GM18868 (cell line): ENCODE data around the gene DOLPP1.

Experiments used
- ATAC-seq: cut with Tn5 transposase; IDR thresholded peaks from one replicate; pipeline ENCODE4 v1.9.1; 2021; ENCODE audit warnings: mild to moderate bottlenecking, moderate library complexity; ENCODE audit not compliant: unreplicated experiment

Gene DOLPP1

DNA sequence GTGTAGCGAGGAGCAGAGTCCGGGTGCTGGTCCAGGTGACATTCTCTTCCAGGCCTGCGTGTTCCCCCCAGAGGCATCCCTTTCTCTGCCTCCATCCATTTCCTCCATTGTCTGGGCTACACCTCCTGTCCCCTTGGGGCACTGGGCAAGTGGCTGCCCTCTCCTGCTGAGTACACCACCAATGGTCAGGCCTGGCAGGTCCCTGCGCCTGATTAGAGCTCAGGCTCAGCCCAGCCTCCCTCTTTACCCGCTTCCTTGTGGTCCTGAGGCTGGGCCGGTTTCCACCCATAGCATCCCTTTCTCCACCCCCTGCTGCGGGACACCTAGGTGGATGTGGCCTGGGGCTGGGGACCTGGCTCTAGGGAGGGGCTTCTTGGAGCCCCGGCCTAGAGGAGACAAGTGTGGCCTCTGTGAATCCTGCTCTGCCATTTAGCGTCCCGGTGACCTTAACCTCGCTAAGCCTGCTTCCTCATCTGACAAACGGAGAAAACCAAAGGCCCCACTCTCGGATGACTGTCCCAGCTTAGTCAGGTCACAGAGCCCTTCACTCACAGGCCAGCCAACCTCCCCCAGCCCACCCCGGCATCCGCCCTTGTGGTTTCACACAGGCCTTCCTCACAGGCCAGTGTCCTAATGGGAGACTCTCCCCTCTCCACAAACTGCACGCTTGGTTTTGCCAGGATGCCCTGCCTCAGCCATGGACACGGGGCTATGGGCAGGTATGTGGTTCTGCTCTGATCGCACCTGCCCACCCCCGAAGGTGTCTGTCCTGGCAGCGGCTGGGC is 12.9 kb downstream of the DOLPP1 start:
- no peak for ATAC-seq

DNA sequence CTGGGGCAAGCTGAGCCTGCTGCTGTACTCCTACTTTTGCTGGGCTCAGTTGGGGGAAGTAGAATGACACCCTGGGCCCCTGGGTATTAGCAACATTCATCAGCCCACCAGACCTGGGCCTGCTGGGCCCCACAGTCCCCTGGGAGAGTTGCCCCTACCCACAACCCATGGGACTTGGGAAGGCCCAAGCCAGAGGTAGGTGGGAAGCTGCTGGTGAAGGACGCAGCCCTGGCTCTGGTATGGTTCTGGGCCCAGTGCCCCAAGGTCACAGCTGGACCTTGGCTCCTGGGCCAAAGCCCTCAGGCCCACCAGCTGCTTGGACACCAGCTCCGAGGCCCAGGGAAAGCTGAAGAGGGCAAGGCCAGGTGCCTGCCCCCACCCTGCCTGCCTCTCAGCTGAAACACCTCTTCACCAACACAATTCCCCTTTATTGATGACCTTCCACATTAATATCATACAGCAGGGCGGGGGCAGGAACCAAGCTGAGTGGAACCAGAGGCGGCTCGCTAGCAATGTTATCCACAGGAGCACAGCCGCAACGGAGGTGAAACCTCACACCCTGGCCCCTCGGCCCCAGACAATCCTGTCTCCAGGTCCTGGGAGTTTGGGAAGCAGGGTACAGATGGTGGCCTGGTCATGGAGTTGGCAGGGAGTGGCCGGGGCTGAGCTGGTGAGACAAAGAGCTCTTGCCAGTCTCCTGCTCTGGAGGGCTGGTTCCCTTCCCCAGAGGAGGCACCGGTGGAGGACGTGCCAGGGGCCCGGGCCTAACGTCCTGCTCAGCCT is 13.7 kb downstream of the DOLPP1 start:
- no peak for ATAC-seq

DNA sequence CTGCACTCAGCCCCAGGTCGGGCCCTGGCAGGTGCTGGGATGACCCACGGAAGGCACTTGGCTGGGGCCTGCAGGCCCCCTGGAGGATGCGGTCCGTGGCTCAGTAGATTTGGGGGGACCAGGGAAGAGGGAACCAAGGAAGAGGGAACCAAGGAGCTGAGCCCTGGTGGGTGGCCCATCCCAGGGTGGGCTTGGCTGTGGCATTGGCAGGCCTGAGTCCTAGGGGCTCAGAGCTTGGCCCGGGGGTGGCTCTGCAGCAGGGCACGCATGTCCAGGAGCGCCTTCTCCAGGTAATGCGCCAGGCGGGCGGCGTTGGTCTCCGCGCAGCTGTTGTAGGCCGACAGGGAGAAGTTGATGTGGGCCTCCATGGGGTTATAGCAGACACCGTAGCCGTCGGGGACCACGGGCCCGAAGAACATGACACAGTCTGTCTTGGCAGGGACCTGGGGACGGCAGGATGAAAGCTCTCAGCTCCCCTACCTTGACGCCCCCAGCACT is 14.3 kb downstream of the DOLPP1 start:
- ATAC-seq: no peak

DNA sequence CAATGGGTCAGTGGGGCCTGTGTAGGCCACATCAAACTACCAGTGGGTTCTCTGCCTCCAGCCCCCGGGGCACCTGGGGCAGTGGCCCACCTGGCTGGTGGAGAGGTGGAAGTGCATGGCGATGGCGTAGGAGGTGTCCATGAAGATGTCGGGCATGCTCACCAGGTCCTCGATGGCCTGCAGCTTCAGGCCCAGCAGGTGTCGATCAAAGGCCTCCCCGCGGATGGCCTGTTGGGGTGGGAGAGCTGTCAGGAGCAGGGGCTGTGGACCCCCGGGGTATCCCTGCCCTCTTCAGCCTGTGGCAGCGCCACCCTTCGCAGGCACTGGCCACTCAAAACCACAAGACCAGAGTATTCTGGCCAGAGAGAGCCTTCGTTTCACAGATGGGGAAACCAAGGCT is 15.0 kb downstream of the DOLPP1 start:
- no peak for ATAC-seq

DNA sequence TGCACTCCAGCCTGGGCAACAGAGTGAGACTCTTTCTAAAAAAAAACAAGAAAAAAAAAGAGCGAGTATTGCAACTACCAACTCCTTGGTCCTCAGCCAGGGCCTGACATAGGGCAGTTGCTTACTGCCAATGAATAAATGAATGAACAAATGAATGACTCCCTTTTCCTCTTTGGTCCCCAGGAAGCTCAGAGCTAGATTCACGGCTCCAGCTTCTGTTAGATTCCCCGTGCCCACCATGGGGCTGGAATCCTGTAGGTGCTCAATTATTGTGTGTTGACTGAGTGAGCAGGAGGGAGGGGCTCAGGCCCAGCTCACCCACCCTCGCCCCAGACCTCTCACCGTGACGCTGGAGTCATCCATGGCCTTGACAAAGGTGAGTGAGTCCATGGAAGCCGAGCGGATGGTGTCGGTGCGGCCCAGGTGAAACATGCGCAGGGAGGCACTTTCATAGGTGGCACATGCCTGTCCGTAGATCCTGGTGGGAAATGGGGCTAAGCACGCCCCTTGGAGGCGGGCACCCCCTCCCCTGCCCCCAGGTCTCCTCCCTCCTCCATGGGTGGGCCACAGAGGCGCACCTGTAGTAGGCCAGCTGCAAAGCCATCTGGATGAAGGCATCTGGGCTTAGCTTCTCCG is 16.9 kb downstream of the DOLPP1 start:
- no peak for ATAC-seq

DNA sequence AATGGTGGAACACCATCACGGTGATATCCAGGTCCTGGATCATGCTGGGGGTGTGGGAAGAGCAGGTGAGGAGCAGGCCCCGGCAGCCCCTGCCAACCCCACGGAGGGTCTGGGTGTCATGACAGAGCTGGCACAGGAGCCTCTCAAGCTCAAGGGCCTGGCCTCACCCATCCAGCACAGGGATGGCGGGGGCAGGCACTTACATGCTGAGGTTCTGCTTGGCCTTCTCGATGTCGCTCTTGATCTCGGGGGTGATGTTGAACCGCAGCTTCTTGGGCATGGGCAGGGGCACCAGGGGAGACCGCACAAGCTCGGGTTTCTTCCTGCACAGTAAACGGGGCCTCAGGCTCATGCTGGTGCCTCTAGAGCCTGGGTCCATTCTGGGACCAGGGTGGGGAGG is 17.4 kb downstream of the DOLPP1 start:
- no peak for ATAC-seq

DNA sequence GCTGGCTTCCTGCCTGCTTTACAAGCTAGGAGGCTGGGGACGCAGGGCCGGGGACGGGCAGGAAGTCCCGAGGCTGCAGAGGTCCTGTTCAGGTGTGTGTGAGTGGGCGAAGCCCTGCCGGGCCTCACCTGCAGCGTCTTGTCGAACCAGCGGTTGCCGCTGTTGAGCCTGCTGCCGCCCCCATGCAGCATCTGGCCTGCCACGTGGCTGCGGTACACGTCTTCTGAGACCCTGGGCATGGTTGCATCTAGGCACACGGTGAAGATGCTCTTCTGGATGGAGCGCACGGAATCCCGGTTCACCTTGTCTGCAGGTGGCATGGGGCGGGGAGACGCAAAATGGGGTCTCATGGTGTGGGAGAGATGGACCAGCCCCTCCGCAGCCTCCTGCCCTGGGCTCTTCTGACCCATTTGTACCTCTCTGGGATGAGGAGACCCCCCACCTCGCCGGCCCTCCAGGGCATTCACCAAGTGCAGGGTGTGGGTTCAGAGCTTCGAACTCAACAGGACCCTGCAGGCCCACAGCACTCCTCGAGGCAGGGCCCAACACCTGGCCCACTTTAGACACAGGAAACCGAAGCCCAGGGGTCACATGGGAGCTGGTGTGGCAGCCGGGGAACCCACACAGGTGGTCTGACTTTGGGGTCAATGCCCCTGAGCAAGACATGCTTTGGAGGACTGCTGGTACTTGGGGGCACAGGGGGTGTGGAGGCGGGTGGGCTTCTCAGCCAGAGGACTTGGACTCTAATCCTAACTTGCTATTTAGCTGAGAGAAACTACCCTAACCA is 19.7 kb downstream of the DOLPP1 start:
- no peak for ATAC-seq

DNA sequence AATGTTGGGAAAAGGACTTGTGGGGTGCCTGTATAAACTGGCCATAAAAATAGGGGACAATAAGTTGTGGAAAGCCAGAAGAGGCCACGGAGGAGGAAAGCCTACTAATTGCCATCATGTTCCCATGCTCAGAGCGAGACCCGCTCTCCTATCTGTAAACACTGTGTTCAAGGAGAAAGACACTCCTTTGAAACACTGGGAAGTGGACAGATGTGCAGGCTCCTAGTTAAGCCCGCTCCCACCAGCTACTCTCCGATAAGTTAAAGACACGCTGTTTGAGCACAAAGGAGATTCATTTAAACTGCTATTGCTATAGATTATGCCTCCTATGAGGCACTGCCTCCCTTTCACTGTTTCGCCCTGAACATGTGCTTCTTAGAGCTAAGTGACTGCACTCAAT is 20.4 kb downstream of the DOLPP1 start:
- ATAC-seq: no peak

DNA sequence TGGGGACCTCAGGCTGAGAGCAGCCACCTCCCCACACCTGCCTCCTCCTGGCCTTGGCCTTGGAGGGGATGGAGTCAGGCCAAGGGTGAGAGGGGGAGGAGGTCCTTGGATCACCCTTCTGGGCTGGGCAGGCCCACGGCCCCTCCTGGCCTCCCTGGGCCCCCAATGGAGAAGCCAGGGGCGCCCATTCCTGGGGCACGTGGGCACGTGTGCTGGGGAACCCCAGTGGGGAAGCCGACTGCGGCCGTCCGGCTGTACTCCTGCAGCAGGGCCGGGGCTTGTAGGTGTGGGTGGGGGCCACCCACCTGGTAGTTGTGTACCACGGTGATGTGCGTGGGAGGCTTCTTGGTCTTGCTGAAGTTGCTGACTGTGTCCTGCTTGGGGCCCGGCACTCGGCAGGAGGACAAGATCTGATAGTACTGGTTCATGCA is 21.2 kb downstream of the DOLPP1 start:
- no peak for ATAC-seq

DNA sequence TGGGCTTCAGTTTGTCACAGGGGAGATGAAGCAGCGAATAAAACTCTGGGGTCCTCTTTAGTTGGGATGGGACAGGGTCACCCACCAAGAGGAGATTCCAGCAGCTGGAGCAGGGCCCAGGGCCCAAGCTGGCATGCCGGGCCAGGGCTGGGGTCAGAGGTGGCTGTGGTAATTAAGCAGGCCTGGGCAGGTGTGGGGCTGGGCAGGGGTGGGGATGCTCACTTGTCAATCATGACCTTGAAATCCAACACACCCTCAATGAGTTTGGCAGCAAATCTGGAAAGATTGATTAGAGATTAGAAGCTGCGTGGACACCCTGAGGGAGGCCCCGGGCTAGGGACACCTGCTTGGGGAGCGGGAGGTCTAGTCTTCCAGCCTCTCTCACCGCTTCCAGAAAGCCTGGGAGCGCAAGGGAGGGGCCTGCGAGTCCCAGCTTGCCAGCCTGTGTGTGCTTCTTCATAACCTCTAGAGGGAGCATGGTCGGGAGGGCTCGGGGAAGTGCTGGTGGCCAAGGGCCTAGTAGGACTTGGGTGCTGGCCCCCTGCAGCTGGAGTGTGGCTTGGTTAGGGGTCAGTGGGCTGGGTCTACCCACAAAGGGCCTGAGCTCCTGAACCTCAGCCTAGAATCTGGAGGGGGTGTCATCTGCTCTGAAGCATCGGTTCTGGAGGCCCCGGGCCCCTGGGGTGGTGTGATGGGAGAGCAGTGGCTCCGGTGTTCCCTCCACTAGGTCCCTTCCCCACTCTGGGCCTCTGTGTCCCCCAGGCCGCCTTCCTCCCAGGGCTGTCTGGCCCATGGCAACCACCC is 22.1 kb downstream of the DOLPP1 start:
- ATAC-seq: no peak

DNA sequence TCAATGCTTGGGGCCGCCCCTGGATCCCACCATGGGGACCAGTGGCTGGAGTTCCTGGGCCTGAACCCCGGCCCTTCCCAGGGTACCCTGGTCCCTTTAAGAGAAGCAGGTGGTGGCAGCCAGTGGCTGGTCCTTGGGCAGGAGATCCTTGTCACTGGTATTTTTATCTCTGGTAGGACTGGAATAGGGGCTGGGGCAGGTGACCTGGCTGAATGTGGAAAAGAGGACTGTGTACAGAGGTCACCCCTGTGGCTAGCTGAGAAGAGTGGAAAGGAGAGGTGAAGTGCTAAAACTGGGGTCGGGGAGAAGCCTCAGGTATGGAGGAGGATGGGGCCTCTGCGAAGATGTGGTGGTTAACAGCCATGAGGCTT is 22.7 kb downstream of the DOLPP1 start:
- ATAC-seq: no peak

DNA sequence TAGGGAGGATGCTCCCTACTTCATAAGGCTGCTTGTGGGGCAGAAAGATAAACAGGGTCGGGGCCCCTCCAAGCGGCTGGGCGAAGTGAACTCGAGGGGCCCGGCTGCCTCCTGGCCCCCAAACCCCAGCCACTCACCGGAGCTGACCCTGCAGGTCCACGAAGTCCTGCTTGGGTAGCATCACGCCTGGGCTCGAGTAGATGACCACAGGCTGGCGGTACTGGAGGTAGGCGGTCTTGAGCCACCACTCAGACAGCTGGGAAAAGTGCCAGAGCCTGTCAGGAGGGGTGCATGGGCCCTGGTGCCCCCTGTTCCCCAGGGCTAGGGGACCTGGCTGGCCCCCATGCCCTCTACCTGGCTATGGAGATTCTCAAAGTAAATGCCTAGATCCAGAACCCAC is 23.1 kb downstream of the DOLPP1 start:
- ATAC-seq: no peak

DNA sequence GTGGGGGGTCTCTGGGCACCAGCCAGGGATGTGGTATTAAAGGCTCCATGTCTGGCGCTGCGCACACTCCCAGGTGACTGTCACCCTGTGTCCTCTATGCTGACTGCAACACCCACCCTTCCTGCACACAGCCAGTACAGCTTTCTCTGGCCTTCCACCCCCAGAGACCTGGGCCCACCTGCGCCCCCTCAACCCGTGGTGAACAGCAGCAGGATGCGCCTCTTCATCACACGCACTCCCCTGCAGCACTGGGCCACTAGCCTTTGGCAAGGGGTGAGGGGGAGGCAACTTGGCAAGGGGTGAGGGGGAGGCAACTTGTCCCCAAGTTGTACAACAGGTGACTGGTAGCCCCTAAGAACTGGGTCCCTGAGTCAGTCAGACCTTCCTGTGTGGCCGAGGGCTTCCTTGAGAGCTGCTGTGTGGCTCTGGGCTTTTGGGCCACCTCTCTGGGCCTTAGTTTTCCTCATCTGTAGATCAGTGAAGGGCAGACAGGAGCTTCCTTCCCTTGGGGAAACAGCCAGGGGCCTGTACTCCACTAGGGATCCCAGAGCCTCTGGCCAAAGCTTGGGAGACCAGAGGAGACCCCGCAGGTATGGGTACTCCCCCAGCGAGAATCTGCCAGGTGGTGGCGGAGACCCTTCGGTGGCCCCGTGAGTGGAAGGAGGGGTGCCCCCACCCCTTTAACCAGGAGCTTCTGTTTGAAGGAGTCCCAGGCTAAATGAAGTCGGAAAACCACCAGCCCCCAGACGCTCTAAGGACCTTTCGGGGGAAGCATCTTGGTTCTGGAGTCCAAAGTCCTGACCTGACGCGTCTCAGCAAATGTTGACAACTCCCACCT is 25.2 kb downstream of the DOLPP1 start:
- no peak for ATAC-seq

DNA sequence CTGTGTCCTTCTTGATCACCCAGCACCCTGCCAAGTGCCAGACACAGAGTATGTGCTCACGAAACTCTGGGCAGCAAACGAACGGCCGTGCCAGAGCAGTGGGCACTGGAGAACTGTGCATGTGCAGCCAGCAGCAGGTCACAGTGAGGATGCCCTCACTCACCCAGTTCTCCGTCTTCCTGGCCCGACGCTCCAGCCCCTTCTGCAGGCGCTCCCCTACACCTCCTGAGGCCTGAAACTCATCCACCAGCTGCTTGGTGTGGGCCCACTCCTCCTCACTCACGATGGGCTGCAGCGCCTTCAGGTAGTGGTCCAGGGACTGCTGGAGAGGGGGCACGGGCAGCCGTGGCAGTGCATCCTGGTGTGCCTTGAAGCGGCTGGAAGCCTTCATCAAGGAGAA is 26.7 kb downstream of the DOLPP1 start:
- no peak for ATAC-seq

DNA sequence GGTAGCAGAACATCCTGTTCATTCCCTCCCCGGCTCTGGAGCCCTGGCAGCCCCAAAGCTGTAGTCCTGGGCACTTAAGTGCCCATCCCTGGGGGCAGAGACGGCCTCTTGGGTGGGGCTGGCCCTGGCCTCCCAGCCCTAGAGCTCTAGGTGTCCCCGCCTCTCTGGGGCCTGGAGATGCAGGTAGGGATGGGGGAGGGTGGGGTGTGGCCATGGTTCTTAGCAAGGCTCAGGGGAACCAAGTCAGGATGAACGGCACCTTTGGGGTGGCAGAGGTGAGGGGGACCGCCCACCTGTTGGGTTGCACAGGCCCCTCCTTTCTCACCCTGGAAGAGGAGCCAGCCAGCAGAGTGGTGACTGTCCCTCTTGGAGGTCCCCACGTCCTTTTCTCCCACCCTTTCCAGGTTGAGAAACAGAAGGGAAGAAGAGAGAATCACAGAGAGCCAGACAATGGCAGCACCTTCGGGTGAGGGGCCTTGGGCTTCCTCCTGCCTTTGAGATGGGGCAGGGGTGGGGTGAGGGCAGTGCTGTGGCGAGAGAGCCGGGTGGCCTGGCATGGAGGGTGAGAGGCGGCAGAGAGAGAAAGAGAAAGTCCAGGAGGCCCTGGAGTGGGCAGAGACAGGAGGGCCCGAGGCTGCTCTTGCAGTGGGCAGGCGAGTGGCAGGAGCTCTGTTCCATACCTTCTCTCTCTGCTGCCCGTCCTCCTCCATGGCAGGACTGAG is 27.3 kb downstream of the DOLPP1 start:
- no peak for ATAC-seq

DNA sequence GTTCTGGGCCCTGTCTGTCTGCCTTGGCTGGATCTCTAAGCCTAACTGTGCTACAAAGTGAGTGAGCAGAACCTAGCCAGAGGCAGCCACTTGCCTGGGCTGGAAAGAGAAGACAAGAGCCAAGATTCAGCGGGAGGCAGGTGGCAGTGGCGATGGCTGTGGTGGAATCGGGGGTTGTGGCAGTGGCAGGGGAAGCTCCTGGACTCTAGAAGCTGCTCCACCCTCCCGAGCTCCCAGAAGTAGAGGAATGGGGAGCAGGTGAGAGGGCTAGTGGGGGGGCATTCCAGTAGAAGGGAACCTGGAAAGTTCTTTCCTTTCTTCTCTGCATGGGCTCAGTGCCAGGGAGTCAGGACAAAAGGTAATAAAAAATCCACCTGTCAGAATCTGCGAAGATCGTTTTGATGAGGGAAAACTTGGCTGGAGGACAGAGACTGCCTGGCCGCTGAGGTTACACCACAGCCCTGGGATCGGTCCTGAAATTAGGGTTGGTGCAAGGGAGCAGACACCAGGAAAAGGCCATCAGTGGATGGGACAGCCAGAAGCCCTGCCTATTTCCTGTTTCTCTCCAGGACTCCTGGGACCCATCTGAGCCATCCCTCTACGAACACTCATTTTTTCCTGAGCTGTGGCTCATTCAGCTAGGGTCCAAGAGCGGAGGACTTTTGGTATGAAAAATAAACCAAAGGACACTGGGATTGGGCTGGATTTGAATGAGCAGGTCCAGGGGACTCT is 28.1 kb downstream of the DOLPP1 start:
- ATAC-seq: no peak

DNA sequence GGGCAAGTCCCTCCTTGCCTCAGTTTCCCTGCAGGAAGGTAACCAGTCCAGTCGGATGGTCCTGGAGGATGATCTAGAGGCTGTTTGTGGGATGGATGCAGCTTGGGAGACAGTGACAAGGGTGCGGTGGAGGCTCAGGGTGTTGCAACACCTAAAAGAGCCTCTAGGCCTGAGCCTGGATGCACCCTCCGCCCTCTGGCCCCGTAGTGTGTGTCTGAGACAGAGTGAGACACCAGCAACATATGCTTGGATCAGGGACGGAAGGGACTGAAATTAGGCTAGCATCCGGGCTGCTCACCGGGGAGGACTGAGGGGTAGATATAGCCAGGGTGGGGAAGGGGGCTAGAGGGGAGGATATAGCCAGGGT is 28.6 kb downstream of the DOLPP1 start:
- ATAC-seq: no peak
